HG03175 (cell line): ENCODE measurements around the gene STIL.
"Not testable (repeated sequence)": the region's sequence is repeated elsewhere in the genome, so short reads cannot be mapped to it uniquely, and the experiment has no call there.

Experiments
- ATAC-seq: cut with Tn5 transposase; IDR thresholded peaks from one replicate; pipeline ENCODE4 v1.9.1; 2021; ENCODE audit warnings: mild to moderate bottlenecking, moderate library complexity; ENCODE audit not compliant: unreplicated experiment

STIL gene

DNA sequence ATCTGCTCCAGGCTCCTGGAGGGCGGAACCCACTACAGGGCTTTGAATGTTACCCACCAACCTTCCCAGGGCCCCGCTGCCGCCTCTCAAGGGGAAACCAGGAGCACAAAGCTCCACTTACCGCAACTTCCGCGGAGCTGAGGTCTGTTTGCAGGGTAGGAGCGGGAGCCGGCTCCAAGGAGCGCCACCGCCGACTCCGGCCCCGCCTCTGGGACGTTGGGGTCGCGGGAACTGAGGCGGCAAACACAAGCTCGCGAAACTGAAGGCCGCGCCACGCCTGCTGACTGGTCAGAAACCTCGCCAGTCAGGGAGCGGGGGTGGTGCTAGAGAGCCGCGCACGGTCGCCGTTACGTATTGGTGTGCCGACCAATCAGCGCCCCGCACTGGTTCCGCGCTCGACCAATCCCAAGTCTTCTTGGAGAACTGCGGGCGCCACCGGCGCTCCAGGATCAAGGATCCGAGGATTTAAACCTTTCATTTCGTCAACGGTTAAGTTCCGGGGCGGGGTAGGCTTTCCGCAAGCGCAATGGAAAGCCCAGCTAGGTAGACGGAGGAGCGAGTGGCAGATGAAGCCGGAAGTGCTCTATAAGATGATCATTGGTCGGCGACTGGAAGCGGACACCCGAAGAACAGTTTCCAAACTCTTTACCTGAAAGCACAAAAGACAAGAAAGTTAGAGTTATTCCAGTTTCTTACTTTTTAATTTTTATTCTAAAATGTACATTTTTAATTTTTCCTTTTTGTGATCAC lies at the start of gene STIL:
Gene STIL (minus strand): TSS at position 233 of the 750 bp plus-strand sequence. CDS start 3,828 bp downstream, outside the sequence.
- ATAC-seq = peak; percentile 95

DNA sequence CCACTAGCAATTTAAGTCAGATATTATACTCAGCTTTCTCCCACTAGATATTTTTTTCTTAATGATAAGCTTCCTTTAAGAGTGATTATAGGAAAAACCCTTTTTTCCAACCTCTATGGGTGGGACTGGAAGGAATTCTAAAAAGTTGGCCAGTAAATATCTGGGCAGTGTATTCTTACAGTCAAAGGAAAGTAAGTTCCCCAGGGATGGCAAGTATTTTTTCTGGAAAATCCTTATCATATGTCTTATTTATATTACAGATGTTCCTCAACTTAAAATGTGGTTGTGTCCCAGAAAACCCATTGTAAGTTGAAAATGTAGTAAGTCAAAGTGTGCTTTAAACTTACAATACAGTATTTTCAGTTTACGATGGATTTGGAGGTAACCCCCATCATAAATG lies 48.9 kb upstream of the STIL start:
- ATAC-seq = no peak

DNA sequence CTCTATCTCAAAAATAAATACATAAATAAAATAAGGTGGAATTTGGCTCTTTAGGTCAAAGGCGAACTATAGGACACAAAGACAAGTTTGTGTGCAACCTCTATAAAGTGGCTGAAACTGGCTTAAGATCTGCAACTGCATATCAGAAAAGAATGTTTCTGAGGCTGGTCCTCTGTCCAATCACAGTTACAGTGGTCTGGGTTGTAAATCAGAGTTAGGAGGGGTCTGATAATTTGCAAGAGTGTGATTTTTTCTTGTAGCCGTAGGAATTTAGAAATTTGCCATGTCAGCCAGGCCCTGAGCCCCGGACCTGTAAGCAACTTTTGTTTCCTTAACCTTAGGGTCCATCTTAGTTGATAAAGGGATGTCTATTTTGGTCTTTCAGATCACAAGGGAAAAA lies 47.4 kb upstream of the STIL start:
- ATAC-seq = no peak

DNA sequence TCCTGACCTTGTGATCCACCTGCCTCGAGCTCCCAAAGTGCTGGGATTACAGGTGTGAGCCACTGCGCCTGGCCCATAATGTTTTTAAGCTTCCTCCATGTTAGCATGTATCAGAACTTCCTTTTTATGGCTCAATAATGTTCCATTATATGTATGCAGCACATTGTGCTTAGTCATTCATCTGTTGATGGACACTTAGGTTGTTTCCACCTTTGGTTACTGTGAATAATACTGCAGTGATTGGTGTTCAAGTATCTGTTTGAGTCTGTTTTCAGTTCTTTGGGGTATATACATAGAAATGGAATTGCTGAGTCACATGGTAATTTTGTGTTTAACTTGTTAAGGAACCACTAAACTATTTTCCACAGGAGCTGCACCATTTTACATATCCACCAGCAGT lies 37.4 kb upstream of the STIL start:
- no peak for ATAC-seq

DNA sequence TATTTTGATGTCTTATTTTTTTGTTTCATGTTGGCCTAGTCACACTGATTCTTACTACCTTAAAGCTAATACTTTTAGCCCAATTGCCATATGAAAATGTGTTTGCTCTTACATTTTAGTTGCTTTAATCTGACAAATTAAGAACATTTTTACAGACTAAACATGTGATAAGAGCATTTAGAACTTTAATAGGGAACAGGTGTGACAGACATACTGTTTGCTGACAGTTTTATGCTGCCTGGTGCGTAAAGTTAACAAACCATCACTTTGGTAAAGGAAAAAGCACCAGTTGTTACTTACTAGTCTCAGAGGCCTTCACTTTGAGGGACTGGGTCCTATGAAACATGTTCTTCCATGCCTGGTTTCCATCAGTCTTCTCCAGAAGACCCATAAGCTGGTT lies 34.3 kb upstream of the STIL start:
- no peak for ATAC-seq

DNA sequence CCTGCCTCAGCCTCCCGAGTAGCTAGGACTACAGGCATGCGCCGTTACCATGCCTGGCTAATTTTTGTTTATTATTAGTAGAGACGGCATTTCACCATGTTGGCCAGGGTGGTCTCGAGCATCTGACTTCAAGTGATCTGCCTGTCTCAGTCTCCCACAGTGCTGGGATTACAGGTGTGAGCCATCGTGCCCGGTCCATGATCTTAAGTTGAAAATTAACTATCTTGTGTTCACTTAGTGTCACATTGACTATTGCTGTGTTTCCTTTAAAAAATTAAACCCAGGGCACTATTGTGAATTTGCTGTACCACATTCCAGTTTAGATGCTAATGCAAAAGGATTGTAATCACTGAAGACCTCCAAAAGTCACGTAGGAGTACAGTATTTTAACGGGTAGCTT lies 33.8 kb upstream of the STIL start:
- ATAC-seq = no peak

DNA sequence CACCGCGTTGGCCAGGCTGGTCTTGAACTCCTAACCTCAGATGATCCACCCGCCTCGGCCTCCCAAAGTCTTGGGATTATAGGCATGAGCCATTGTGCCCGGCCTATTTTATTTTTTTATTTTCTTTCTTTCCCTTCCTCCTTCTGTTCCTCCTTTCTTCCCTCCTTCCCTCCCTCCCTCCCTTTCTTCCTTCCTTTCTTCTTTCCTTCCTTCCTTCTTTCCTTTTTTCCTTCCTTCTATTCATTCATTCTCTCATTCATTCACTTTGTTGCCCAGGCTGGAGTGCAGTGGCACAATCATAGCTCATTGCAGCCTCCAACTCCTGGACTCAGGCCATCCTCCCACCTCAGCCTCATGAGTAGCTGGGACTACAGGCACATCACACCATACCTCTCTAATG lies 33.0 kb upstream of the STIL start:
- ATAC-seq = not testable (repeated sequence)

DNA sequence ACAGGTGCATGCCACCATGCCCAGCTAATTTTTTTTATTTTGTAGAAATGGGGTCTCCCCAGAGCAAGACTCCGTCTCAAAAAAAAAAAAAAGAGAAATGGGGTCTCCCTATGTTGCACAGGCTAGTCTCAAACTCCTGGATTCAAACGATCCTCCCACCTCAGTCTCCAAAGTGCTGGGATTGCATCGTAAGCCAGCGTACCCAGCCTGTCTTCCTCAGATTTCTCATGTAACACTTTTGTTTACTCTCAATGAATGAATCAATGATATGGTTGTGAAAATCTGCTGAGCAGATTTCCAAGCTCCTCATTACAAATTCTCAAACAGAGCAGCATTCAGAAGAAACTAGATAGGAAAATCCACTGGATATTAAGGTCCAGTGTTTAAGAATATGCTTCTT lies 26.3 kb upstream of the STIL start:
- no peak for ATAC-seq

DNA sequence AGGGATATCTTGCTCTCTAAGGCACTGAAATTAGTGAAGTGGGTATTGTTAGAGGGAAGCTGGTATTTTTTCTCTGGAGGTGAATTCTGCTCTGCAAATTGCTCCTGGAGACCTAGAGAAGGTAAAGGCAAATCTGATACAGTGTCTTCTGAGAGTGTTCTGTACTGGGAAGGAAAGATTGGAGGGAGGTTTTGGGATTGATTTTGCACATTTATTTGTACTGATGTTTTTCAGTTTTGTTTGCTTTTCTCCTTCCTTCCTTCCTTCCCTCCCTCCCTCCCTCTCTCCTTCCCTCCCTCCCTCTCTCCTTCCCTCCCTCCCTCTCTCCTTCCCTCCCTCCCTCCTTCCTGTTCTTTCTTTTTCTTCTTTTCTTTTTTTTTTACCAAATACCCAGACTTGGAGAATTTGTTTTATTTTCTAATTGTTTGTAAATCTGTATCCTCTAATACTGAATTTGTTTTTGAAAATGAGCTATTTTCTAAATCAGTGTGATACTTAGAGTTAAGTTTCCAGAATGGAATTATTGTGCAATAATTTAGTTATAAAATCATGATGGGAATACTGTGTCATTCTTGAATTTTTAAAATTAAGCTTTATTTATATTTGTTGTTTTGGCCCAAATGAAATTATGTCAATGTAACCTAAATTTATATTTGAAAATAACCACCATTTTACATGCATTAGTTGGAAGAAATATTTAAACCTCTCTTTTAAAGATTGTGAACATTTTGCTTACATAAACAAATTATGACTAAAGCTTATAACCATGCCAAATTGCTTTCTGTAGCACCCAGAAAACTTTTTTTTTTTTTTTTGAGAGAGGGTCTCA lies 24.5 kb upstream of the STIL start:
- ATAC-seq = no peak

DNA sequence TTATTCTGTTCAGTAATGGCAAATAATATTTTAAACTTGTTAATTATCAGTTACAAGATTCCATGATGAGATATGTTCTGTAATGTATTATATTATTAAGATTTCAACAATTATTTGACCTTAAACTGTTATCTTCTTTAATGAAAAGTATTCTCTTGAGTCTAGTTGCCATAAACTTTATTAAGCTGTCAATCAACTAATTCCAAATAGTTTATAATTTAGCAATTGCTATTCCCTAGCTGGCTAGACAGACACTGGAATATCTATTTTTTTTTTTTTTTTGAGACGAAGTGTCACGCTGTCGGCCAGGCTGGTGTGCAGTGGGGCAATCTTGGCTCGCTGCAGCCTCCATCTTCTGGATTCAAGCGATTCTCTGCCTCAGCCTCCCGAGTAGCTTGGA lies 23.4 kb upstream of the STIL start:
- no peak for ATAC-seq

DNA sequence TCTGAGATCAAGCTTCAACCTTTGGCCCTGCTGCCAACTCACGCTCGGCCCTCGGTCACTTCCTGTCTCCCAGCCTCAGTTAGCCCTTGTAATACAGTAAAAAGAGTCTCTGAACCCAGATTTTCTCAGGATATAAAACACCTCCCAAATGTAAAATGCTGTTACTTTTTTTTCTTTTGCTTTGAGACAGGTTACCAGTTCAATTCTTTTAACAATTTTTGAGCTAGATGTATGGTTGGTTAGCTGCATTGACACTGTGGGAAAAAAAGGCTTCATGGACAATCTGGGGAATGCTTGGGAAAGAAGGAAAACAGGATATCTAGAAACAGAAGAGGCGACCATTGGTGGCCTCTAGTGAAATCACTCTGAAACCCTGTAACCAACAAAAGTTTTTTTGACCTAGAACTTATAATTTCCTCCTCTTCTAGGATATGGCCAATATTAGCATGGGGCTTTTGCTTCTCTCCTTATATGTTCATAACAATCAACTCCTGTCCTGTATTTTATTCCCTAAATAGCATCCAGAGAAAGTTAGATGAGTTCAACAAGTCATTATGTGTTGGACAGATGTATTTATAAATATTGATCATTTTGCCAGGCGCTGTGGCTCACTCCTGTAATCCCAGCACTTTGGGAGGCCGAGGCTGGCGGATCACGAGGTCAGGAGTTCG lies 21.0 kb upstream of the STIL start:
- ATAC-seq = no peak

DNA sequence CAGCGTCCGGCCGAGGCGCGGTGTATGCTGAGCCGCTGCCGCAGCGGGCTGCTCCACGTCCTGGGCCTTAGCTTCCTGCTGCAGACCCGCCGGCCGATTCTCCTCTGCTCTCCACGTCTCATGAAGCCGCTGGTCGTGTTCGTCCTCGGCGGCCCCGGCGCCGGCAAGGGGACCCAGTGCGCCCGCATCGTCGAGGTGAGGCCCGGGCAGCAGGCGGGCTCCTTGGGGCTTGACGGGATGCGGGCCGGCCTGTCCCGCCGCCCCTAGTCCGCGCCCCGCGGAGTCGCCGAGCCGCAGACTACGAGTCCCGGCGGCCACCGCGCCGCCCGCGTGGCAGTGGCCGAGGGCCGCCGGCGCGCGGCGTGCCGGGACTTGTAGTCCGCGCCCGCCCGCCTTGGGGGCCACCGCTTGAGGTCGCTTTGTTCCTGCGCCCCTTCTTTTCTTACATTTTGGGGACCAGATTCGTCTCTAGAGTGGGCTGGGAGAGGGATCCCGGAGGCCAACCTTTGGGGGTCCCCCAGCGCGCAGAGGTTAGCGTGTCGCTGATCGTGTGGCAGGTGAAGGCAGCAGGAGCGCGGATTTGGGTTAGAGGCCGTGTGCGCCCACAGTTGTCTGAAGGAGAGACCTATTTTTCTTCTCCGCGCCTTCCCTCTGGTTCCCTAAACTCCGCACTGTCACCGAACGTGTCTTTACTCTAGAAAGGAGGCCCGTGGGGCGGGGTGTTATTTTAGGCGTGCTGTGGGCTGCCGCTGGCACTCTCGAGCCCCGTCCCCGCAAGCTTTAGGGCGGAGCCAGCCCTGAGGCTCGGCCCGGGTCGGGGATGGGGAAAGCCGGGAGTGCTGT lies 20.2 kb upstream of the STIL start:
- ATAC-seq = peak; percentile 91

DNA sequence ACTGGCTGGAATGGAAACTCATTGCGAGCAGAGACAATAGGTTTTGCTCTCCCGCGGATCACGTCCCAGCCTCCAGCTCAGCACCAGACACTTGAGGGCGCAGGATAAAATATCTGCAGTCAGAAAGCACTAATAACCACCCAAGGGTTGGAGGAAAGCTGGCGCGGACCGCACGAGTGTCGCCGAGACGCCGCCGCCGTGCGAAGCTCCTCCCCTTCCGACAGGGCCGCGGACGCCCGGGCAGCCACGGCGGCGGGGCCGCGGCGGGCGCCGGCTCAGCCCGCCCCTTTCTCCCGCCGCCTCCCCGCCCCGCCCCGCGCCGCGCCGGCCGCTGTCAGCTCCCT lies 19.6 kb upstream of the STIL start, which contains the start of gene CMPK1:
Gene CMPK1 (plus strand): TSS at position 213 of the 344 bp plus-strand sequence. CDS start 156 bp downstream, outside the sequence.
- ATAC-seq = peak; percentile 82

DNA sequence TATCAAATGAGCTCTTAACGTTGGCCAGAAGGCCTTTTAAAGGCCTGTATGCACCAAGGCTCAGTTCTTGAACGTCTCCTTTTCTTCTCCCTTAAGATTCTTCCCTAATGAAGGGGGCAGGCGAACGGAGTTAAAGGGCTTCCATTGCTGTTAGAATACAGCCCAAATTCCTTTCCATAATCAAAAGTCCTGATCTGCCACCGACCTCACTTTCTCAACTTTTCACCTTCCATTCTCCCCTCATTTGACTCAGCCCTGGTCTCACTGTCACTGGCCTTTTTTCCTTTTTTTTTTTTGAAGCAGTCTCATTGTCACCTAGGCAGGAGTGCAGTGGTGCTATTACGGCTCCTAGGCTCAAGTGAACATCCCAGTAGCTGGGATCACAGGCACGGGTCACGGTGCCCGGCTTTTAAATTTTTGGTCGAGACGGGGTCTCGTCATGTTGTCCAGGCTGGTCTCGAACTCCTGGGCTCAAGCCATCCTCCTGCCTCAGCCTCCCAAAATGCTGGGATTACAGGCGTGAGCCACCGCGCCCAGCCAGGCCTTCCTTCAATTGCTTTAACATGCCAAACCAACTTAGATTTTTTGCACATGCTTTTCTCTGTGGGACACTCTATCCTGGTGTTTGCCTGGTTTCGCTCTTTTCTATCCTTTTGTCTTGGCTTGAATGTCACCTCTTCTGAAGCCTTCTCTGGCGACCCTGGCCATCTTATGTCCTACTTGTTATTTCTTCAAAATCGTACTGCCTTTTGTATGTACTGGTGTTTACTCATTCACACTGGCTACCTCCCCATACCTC lies 19.0 kb upstream of the STIL start:
- no peak for ATAC-seq

DNA sequence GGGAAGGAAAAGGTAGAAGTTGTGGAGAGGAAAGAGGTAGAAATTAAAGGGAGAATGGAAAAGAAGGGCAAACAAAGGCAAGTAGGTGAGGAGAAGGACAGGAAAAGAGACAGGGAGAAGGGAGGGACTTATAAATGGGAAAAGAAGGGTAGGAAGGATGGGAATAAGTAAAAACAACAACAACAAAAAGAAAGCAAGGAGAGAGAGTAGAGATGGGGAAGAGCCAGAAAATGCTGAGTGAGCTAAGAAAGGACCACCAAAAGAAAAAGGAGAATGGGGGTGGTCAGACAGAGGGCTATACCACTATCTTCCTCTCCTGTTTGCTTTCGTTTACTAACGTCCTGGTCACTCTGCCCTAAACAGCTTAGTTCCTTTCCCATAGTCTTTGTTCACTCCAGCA lies 17.9 kb upstream of the STIL start:
- ATAC-seq = no peak

DNA sequence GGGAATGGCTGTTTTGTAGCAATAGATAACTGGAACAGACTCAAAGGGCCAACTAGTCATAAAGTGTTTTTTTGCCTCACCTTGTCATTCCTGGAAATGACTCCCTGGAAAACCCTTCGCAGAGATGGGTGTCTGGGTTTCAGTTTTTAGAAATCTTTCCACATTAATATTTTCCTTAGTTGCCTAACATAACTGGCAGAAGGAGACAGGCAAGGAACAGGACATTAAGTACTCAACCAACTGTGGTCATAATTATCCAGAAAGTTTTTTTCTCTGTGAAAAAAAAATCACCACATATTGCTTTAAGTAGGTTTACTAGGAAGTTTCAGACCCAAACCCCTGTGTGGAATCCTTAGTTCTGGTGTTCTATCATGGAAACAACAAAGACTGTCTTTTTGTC lies 16.3 kb upstream of the STIL start:
- ATAC-seq = no peak

DNA sequence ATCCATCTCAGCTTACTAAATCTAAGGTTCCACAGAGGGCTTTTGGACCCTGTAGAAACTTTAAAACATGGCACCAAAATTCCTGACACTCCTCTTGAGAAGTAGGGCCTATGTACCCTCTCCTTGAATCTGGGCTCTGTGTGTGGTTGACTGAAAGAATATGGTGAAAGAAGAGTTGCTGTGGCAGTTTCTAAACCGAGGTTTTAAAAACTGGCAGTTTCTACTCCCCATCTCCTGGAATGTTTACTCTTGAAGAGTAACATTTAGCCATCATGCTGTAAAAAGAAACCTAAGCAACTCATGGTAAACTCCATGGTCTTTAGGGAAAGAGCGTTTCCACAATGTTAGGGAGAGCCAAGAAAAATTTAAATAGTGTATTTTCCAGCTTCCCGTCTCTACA lies 15.0 kb upstream of the STIL start:
- no peak for ATAC-seq

DNA sequence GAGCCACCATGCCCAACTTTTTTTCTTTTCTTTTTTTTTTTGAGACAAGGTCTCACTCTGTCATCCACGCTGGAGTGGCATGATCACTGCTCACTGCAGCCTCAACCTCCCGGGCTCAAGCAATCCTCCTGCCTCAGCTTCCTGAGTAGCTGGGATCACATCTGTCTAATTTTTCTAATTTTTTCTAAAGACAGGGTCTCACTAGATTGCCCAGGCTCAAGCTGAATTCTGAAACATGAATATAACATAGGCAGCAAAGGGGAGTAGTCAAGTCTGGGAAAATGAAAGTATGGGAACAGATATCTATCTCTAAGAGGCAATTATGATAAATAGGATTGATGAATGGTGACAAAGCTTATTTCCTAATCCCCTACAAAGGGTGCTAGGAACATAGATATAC lies 12.3 kb upstream of the STIL start:
- no peak for ATAC-seq

DNA sequence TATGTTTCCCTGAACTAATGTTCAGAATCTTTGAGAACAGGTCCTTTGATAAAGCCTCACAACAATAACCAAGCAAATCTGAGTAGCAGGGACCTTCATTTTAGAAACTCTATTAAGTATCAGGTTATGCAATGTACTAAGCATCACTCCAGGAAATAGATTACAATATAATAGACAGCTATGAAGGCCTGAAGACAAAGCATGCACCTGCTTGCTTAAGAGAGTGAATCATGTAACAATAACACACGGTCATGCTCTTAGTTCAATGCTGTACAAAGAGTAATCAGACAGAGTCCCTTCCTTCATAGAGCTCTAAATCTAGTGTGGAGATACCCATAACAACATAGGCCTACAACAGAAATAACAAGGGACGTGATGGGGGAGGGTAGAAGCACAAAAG lies 11.6 kb upstream of the STIL start:
- no peak for ATAC-seq

DNA sequence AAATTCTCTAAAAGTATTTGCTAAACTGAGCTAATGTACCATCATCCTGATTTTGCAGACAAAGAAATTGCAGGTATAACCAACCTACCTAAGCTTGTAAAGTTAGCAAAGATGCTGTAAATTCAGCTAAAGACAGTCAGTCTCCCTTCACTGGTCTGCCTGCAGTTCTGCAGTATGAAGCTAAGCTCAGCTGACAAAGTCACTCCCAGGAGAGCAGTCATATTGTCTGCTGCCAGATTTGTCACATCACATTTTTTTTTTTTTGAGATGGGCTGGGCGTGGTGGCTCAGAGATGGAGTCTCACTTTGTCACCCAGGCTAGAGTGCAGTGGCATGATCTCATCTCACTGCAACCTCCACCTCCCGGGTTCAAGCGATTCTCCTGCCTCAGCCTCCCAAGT lies 10.7 kb upstream of the STIL start:
- no peak for ATAC-seq
